H1 (cell line): ENCODE measurements around the gene TMEM164. TPM values are rescaled to one million over a fixed set of nuclear protein-coding genes. Genes with fewer than 3 reads are reported as not detected.

Experiments used
- CTCF ChIA-PET: fragments of 300-600 bp; sonication (Branson Sonifier 250); formaldehyde crosslinking; loops from one replicate; lab custom pipeline; 2021; ENCODE audit not compliant: partially characterized antibody; lab: Charles Lee
- POLR2A ChIA-PET: fragments of 300-600 bp; sonication (Branson Sonifier 250); formaldehyde crosslinking; loops from one replicate; lab custom pipeline; 2021; ENCODE audit warnings: inconsistent platforms; ENCODE audit not compliant: partially characterized antibody; lab: Charles Lee
- DNase-seq, 2 experiments: peaks; one replicate each; pipeline versions ENCODE4 v3.0.0 to v3.0.0-alpha.2; 2010 to 2022; ENCODE audit warnings: low spot score in 2 of 2, low read depth in 1 of 2, mixed read lengths in 1 of 2
- FAIRE-seq: peaks from 2 replicates; lab custom pipeline; 2011; peaks lifted over from hg19 to GRCh38; lab: Jason Lieb, UNC
- H2AFZ ChIP-seq: 2 replicates; pipeline ENCODE4 v1.8.1; 2012; ENCODE audit warnings: low read length, inconsistent platforms
- H2AK5ac ChIP-seq: 2 replicates; pipeline ENCODE4 v1.6.1; 2013; ENCODE audit warnings: low read depth, low read length
- H2BK120ac ChIP-seq: replicated peaks from 2 replicates; pipeline ENCODE3; 2013; ENCODE audit warnings: low read depth, low read length, inconsistent platforms
- H2BK12ac ChIP-seq: 2 replicates; pipeline ENCODE4 v1.6.1; 2013; ENCODE audit warnings: low read depth, low read length
- H2BK15ac ChIP-seq: 2 replicates; pipeline ENCODE4 v1.6.1; 2013; ENCODE audit warnings: low read length
- H2BK20ac ChIP-seq: 2 replicates; pipeline ENCODE4 v1.6.1; 2013; ENCODE audit warnings: low read length
- H2BK5ac ChIP-seq: 2 replicates; pipeline ENCODE4 v1.6.1; 2013; ENCODE audit warnings: low read depth, low read length
- H3K14ac ChIP-seq: 2 replicates; pipeline ENCODE4 v1.6.1; 2013; ENCODE audit warnings: inconsistent platforms; ENCODE audit not compliant: insufficient read length
- H3K18ac ChIP-seq: 2 replicates; pipeline ENCODE4 v1.6.1; 2013; ENCODE audit warnings: low read length; ENCODE audit errors: extremely low read depth
- H3K23ac ChIP-seq: 2 replicates; pipeline ENCODE4 v1.6.1; 2013; ENCODE audit warnings: inconsistent platforms; ENCODE audit not compliant: insufficient read length
- H3K23me2 ChIP-seq: 2 replicates; pipeline ENCODE4 v1.6.1; 2013; ENCODE audit warnings: low read depth, low read length
- H3K27ac ChIP-seq: 2 replicates; pipeline ENCODE4 v1.6.1; 2011; ENCODE audit warnings: low read depth, low read length, inconsistent platforms
- H3K27me3 ChIP-seq, 4 experiments: replicated peaks in 1 of 4; 1 replicate in 1 of 4; 2 replicates in 3 of 4; pipeline versions ENCODE4 v1.6.1 to v1.8.1; 2011 to 2013; ENCODE audit warnings: low read length in 3 of 4, mild to moderate bottlenecking in 3 of 4, inconsistent platforms in 2 of 4, mixed read lengths in 2 of 4, moderate library complexity in 1 of 4; ENCODE audit not compliant: control insufficient read depth in 3 of 4, insufficient read depth in 3 of 4; ENCODE audit errors: extremely low read depth in 1 of 4
- H3K36me3 ChIP-seq, 4 experiments: 2 replicates each; pipeline versions ENCODE4 v1.6.1 to v1.8.1; 2011 to 2013; ENCODE audit warnings: mild to moderate bottlenecking in 4 of 4, low read length in 3 of 4, moderate library complexity in 2 of 4, control low read depth in 1 of 4, inconsistent platforms in 1 of 4; ENCODE audit not compliant: insufficient read depth in 4 of 4, control insufficient read depth in 2 of 4
- H3K4ac ChIP-seq: replicated peaks from 2 replicates; pipeline ENCODE3; 2013; ENCODE audit warnings: low read length, low read depth, mixed read lengths, inconsistent platforms; ENCODE audit not compliant: insufficient read length
- H3K4me1 ChIP-seq, 4 experiments: replicated peaks in 1 of 4; 1 replicate in 1 of 4; 2 replicates in 3 of 4; pipeline versions ENCODE4 v1.6.1 to v1.8.1; 2011 to 2013; ENCODE audit warnings: low read length in 3 of 4, inconsistent platforms in 2 of 4, mixed read lengths in 1 of 4; ENCODE audit not compliant: insufficient read depth in 4 of 4, control insufficient read depth in 3 of 4
- H3K4me2 ChIP-seq, 2 experiments: 2 replicates each; pipeline versions ENCODE4 v1.6.1 to v1.8.1; 2011 to 2013; ENCODE audit warnings: low read depth in 2 of 2, low read length in 2 of 2, control low read depth in 1 of 2, inconsistent platforms in 1 of 2, mild to moderate bottlenecking in 1 of 2; ENCODE audit not compliant: insufficient read depth in 1 of 2
- H3K4me3 ChIP-seq, 4 experiments: fragments of 200-600, 300-600 bp in 1 of 4; sonication (generic), shearing (Covaris generic), sonication (Bioruptor Twin) in 1 of 4; 2 replicates each; pipeline versions ENCODE4 v1.5.1 to v1.8.1; 2011 to 2016; ENCODE audit warnings: low read length in 4 of 4, low read depth in 3 of 4, control low read depth in 2 of 4, inconsistent platforms in 2 of 4, mild to moderate bottlenecking in 2 of 4, mixed read lengths in 1 of 4, moderate library complexity in 1 of 4; ENCODE audit not compliant: insufficient read depth in 2 of 4; ENCODE audit errors: extremely low read depth in 1 of 4
- H3K56ac ChIP-seq: replicated peaks from 2 replicates; pipeline ENCODE3; 2013; ENCODE audit warnings: low read depth, mild to moderate bottlenecking, mixed read lengths, low read length, inconsistent platforms; ENCODE audit not compliant: insufficient read length
- H3K79me1 ChIP-seq: 2 replicates; pipeline ENCODE4 v1.6.1; 2013; ENCODE audit warnings: low read depth, low read length, control low read depth
- H3K79me2 ChIP-seq, 2 experiments: 2 replicates each; pipeline versions ENCODE4 v1.6.1 to v1.8.1; 2012 to 2013; ENCODE audit warnings: low read length in 2 of 2, mild to moderate bottlenecking in 2 of 2, inconsistent platforms in 1 of 2; ENCODE audit not compliant: insufficient read depth in 2 of 2, control insufficient read depth in 1 of 2
- H3K9ac ChIP-seq, 4 experiments: replicated peaks in 1 of 4; 1 replicate in 1 of 4; 2 replicates in 3 of 4; pipeline versions ENCODE4 v1.6.1 to v1.8.1; 2011 to 2013; ENCODE audit warnings: low read depth in 3 of 4, low read length in 3 of 4, control low read depth in 2 of 4, mild to moderate bottlenecking in 2 of 4, moderate library complexity in 2 of 4, inconsistent platforms in 1 of 4; ENCODE audit errors: extremely low read depth in 1 of 4
- H3K9me3 ChIP-seq, 2 experiments: 2 replicates each; pipeline versions ENCODE4 v1.6.1 to v1.8.1; 2012 to 2013; ENCODE audit warnings: mild to moderate bottlenecking in 2 of 2, moderate library complexity in 2 of 2, control low read depth in 1 of 2, inconsistent platforms in 1 of 2, low read depth in 1 of 2, low read length in 1 of 2, mixed read lengths in 1 of 2; ENCODE audit not compliant: insufficient read depth in 2 of 2
- H4K20me1 ChIP-seq, 2 experiments: replicated peaks in 1 of 2; 2 replicates each; pipeline versions ENCODE3 to v1.8.1; 2011 to 2013; ENCODE audit warnings: inconsistent platforms in 2 of 2, low read length in 2 of 2, mild to moderate bottlenecking in 1 of 2; ENCODE audit not compliant: insufficient read depth in 2 of 2, control insufficient read depth in 1 of 2
- H4K5ac ChIP-seq: 2 replicates; pipeline ENCODE4 v1.6.1; 2013; ENCODE audit warnings: low read length, low read depth, mixed read lengths, inconsistent platforms; ENCODE audit not compliant: insufficient read length
- H4K8ac ChIP-seq: 2 replicates; pipeline ENCODE4 v1.8.0; 2013; ENCODE audit warnings: mild to moderate bottlenecking, moderate library complexity, low read length, inconsistent platforms; ENCODE audit not compliant: insufficient read depth; ENCODE audit errors: extremely low read depth
- H4K91ac ChIP-seq: replicated peaks from 2 replicates; pipeline ENCODE3; 2013; ENCODE audit warnings: low read length, mixed read lengths, inconsistent platforms; ENCODE audit not compliant: insufficient read length
- ATF3 ChIP-seq: IDR thresholded peaks from 2 replicates; pipeline ENCODE4 v1.6.1; 2011; ENCODE audit warnings: low read depth, mild to moderate bottlenecking, low read length; ENCODE audit not compliant: insufficient read depth
- EGR1 ChIP-seq: IDR thresholded peaks from 2 replicates; pipeline ENCODE4 v1.6.1; 2011; ENCODE audit warnings: low read depth, low read length, borderline replicate concordance
- GABPA ChIP-seq: IDR thresholded peaks from 2 replicates; pipeline ENCODE4 v1.6.1; 2011; ENCODE audit warnings: mild to moderate bottlenecking, low read length, moderate library complexity, borderline replicate concordance; ENCODE audit not compliant: insufficient read depth
- HDAC2 ChIP-seq, 2 experiments: fragments of 300-600 bp in 1 of 2; sonication (generic) in 1 of 2; IDR thresholded peaks; 2 replicates each; pipeline ENCODE4 v1.6.1; 2011 to 2012; ENCODE audit warnings: low read depth in 2 of 2, low read length in 2 of 2, mild to moderate bottlenecking in 2 of 2, moderate library complexity in 2 of 2, borderline replicate concordance in 1 of 2, inconsistent platforms in 1 of 2
- PHF8 ChIP-seq: fragments of 200-600 bp; sonication (generic); conservative IDR thresholded peaks from 2 replicates; pipeline ENCODE4 v1.7.1; 2012; ENCODE audit warnings: low read depth, mild to moderate bottlenecking, inconsistent platforms, low read length, moderate library complexity
- RXRA ChIP-seq: IDR thresholded peaks from 2 replicates; pipeline ENCODE4 v1.6.1; 2011; ENCODE audit warnings: low read depth, mild to moderate bottlenecking, low read length, moderate library complexity; ENCODE audit not compliant: insufficient read depth
- SAP30 ChIP-seq: fragments of 300-600 bp; sonication (generic); IDR thresholded peaks from 2 replicates; pipeline ENCODE4 v1.7.1; 2012; ENCODE audit warnings: low read length, moderate library complexity, mild to moderate bottlenecking, inconsistent platforms; ENCODE audit not compliant: insufficient read depth, insufficient replicate concordance
- SIN3A ChIP-seq, 2 experiments: IDR thresholded peaks in 1 of 2; conservative IDR thresholded peaks in 1 of 2; 2 replicates each; pipeline ENCODE4 v1.6.1; 2011 to 2012; ENCODE audit warnings: low read length in 2 of 2, improper control_type of control experiment in 1 of 2, low read depth in 1 of 2, mild to moderate bottlenecking in 1 of 2
- SIX5 ChIP-seq: IDR thresholded peaks from 2 replicates; pipeline ENCODE4 v1.6.1; 2011; ENCODE audit warnings: mild to moderate bottlenecking, low read depth, low read length
- SP1 ChIP-seq: IDR thresholded peaks from 2 replicates; pipeline ENCODE4 v1.6.1; 2011; ENCODE audit warnings: low read depth, low read length
- WGBS, 2 experiments: shearing (Covaris generic) in 1 of 2; methylation state at CpG; one replicate each; pipeline versions ENCODE4 v1.1.6 to v1.1.7; 2013 to 2015; ENCODE audit warnings: low lambda C conversion rate in 2 of 2, mixed read lengths in 2 of 2, inconsistent platforms in 1 of 2, low coverage in 1 of 2, missing lambda C conversion rate in 1 of 2; ENCODE audit not compliant: insufficient replicate concordance in 2 of 2, insufficient coverage in 1 of 2, insufficient read length in 1 of 2; ENCODE audit errors: extremely low coverage in 1 of 2, missing lambda C conversion rate in 1 of 2; 5-methylcytosine and 5-hydroxymethylcytosine counted together
- polyA plus RNA-seq, 7 experiments: library from polyadenylated mRNA; depleted of rRNA in 3 of 7; stranded (reverse) in 5 of 7; unstranded in 2 of 7; fragments of >200 nt in 5 of 7; fragments of 200-250 nt in 2 of 7; gene quantifications; 1 replicate in 5 of 7; 2 replicates in 1 of 7; 4 replicates in 1 of 7; pipeline versions ENCODE4 v1.2.1 to v1.2.3, GENCODE V29; 2011 to 2013; ENCODE audit warnings: missing spikeins in 2 of 7, mixed read lengths in 2 of 7
- total RNA-seq: library from RNA; stranded (reverse); fragmentation: NEBNext Ultra II Directional; extraction: Animal tissue kit (Norgen Biotek cat#: 25700); gene quantifications from 2 replicates; pipeline ENCODE4 v1.2.1, GENCODE V29; 2021

TMEM164 gene
- total and polyA plus RNA-seq, 2 of the 8 experiments (the other 6 are each of a cell fraction or from before 2014, with no cell fraction given) = 7.3 to 14.8 TPM

GRCh38 chrX:110119480-110119879, 116.6 kb downstream of the TMEM164 start:
- no peak for TF ChIP-seq SAP30
- no peak for TF ChIP-seq SP1
- no peak for TF ChIP-seq PHF8
- no peak for TF ChIP-seq SIX5
- no peak for TF ChIP-seq HDAC2 (IDR thresholded peaks at IDR 0.05; ENCODE audit: borderline replicate concordance in 1 of 2, low read depth in 2 of 2, low read length in 2 of 2)
- TF ChIP-seq RXRA = no peak
- no peak for TF ChIP-seq EGR1
- no peak for TF ChIP-seq SIN3A (conservative IDR thresholded peaks at IDR 0.05 in 1 of 2, IDR thresholded peaks at IDR 0.05 in 1 of 2; ENCODE audit: low read depth in 1 of 2, low read length in 2 of 2)
- no peak for TF ChIP-seq ATF3
- TF ChIP-seq GABPA = no peak
- no peak overlapping the region for H4K91ac ChIP-seq
- FAIRE-seq = no peak
- WGBS, 2 experiments = 78% methylated on average over 2 of the region's 2 CpGs; no CpG with 5 or more reads in 1 of the 2 experiments
- no peak overlapping the region for H2BK120ac ChIP-seq
- no peaks in the 10 kb centered on the region for H4K20me1 ChIP-seq
- H4K8ac ChIP-seq = no peak overlapping the region
- no peaks in the 10 kb centered on the region for H3K79me1 ChIP-seq
- H3K18ac ChIP-seq = no peak overlapping the region
- no peaks in the 10 kb centered on the region for H3K27me3 ChIP-seq
- H3K9ac ChIP-seq = no peak overlapping the region
- no peaks in the 10 kb centered on the region for H3K23me2 ChIP-seq
- no peak overlapping the region for H3K4ac ChIP-seq
- H3K4me2 ChIP-seq = no peak overlapping the region
- no peak overlapping the region for H4K5ac ChIP-seq
- ChIA-PET POLR2A (no interaction called here), CTCF (interaction anchor here (1.2 kb wide), 1 partner anchor 27 kb away, joined by 3 read pairs; no protein-coding TSS in a partner anchor)
- H3K4me1 ChIP-seq = no peaks in the 10 kb centered on the region
- no peak overlapping the region for H3K27ac ChIP-seq
- H2BK12ac ChIP-seq = no peak overlapping the region
- H2AK5ac ChIP-seq = no peak overlapping the region
- H2BK15ac ChIP-seq = no peak overlapping the region
- H3K9me3 ChIP-seq = no peaks in the 10 kb centered on the region
- no peak overlapping the region for H2AFZ ChIP-seq
- H3K23ac ChIP-seq = no peak overlapping the region
- DNase-seq = no peak
- no peak overlapping the region for H3K56ac ChIP-seq
- no peak overlapping the region for H3K4me3 ChIP-seq
- no peaks in the 10 kb centered on the region for H3K36me3 ChIP-seq
- H2BK20ac ChIP-seq = no peak overlapping the region
- no peak overlapping the region for H2BK5ac ChIP-seq
- H3K79me2 ChIP-seq = no peaks in the 10 kb centered on the region
- no peak overlapping the region for H3K14ac ChIP-seq
